Stimulated activated CD8-positive, alpha-beta memory T cell treated with anti-CD3 and anti-CD28 coated beads, Interleukin-4, amount 100 ng/mL, for 1 hour (primary cell): ENCODE results near the gene CDC123.
"Not testable (repeated sequence)": the region's sequence is repeated elsewhere in the genome, so short reads cannot be mapped to it uniquely, and the experiment has no call there.

Experiments
- DNase-seq, 2 donors: peaks; one replicate each; pipeline ENCODE4 v3.0.0-alpha.2; 2020; ENCODE audit warnings: low read depth in 2 of 2, low spot score in 1 of 2

Gene CDC123

GRCh38 chr10:12189426-12189825 lies 6.6 kb upstream of the CDC123 start:
- DNase-seq = no peak

DNA sequence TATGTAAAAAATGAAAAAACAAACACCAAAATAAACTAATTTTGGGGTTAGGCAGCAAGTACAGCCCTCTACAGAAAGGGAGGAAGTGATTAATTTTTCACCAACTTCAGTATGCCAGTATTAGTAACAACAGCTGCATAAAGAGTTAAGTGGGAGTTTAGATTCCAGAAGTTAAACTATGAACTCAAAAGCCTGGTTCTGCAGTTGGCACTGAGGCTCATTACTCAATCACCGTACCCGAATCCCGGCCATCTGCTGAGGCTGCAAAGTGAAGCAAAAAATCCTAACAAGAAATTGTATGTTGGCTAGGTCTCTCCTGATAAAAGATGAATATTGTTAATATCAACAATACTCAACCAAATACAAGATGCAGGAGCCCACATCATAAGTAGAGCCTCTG lies 4.3 kb upstream of the CDC123 start:
- DNase-seq = no peak

GRCh38 chr10:12193193-12193592 lies 2.8 kb upstream of the CDC123 start:
- no peak for DNase-seq

DNA sequence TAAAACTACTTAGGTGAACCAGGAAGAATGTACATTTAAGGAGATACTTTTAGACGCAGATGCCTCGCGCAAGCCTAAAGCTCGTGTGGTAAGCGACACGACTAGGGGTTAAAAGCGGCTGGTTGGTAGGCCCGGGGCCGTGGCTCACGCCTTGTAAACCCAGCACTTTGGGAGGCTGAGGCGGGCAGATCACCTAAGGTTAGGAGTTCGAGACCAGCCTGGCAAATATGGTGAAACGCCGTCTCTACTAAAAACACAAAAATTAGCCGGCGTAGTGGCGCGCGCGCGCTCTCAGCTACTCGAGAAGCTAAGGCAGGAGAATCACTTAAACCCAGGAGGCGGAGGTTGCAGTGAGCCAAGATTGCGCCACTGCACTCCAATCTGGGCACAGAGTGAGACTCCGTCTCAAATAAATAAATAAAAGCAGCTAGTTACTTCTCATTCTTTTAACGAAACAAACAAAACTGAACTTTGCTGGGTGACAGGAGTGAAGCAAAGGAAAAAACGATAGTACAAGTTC lies 1.2 kb upstream of the CDC123 start:
- no peak for DNase-seq

DNA sequence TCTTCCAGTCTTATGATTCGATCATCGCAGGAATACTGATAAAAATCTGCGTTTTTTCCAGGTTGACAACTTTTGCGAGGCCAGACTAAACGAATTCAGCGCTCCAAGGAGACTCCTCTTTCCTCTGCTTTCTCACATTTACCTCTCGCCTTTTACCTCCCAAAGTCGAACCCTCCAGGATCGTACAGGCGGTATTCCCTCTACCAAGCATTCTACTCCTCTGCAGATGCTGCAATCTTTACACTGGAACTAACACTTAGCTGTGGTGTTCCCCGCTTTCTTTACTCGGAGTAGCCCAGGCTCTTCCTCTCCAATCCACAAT lies 746 bp upstream of the CDC123 start:
- DNase-seq = no peak

DNA sequence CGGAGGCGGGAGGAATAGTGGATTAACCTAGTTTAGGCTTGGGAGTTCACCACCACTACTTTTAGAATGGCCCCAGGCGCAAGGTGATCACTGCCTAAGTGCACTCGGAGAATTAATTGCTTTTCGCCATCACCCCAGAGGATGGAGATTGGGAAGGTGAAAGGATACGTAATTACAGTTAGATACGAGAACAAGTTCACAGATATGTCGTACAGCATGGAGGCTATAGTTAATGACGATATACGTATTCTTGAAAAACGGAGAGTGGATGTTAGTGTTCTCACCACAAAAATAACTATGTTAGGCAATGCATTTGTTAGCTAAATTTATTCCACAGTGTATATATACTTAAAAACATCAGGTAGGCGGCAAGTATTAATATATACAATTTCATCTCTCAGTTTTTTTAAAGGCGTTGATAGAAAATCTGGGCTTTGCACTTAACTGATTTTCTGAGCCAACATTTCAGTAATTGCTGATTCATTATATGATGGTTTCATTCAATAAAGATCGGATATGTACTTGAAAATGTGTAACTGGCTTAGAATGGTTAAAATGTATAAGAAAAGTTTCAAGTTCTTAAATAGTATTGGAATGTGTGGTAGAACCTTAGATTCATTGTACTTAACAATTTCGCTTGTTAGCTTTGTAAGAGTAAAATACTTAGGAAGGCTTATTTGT lies 683 bp downstream of the CDC123 start:
- no peak for DNase-seq

DNA sequence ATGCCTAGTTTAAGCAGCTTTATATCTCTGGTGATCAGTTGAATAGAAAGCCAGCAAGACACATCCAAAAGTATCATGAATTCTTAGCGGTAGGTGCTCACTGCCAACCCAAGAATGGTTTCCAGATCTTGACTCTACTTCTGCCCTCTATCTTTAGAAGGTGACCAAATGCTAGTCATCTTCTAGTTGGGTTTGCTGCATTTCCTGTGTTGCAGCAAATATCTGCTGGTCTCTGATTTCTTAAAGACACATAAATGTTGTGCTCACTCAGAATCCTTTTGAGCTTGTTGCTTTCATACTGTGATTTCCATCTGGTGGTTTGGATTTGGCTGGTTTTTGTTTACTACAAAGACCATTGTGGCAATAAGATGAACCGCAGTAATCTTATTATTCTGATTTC lies 2.2 kb downstream of the CDC123 start:
- DNase-seq = no peak

DNA sequence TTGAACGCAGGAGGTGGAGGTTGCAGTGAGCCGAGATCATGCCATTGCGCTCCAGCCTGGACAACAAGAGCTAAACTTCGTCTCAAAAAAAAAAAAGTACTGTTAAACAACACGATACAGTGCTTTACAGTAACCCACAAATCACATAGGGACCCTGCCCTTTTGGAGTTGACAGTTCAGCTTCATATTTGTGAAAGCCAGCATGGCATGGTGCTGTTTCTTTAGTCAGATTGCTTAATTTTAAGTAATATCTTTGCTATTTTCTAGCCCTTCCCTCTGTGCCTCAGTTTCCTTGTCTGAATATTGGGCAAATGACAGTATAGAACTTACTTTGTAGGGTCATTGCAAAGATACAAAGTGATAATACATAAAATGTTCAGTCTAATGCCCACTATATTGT lies 4.9 kb downstream of the CDC123 start:
- no peak for DNase-seq

DNA sequence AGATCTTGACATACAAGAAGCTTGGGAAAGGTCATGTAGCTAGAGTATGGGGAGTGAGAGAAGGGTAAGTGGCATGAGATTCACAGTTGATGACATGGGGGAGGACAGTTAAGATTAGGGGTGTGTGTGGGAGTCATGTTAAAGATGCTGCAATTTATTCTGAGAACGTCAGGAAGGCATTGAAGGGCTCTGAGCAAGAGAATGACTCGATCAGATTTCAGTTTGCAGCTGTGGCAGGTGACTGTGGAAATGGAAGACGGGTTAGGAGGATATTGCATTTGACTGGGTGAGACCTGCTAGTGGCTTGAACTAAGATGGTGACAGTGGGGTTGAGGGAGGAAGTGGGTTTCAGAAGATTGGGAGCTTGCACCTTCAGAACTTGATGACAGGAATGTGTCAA lies 5.6 kb downstream of the CDC123 start:
- no peak for DNase-seq

DNA sequence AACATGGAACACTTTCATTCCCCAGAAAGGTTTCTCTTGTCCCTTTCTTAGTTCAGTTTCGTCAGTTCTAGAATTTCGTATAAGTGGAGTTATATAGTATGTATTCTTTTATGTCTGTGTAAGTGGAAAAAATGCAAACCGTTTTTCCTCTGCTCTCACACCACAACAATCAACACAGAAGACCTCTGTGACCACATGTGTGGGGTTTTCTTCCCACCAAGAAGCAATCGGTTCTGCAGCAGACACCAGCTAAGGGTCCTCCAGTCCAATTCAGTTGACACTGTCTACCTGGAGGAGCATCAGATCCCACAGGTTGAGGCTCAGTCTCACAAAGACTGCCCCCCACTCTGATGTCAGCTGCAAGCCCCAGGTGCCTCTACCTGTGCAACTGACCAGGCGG lies 6.2 kb downstream of the CDC123 start:
- DNase-seq = no peak

DNA sequence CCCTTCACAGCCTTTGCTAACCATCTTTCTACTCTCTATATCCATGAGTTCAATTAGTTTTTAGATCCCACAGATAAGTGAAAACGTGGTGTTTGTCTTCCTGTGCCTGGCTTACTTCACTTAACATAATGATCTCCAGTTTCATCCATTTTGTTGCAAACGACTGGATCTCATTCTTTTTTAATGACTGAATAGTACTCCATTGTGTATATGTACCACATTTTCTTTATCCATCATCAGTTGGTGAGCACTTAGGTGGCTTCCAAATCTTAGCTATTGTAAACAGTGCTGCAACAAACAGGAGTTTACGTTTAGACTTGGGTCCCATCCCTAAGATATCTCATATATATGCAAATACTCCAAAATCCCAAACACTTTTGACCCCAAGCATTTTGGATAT lies 9.1 kb downstream of the CDC123 start:
- no peak for DNase-seq

- no peak for DNase-seq
Measured at GRCh38 chr10:12207114-12207513, 11.1 kb downstream of the CDC123 start.

GRCh38 chr10:12208460-12208859 lies 12.5 kb downstream of the CDC123 start:
- no peak for DNase-seq

DNA sequence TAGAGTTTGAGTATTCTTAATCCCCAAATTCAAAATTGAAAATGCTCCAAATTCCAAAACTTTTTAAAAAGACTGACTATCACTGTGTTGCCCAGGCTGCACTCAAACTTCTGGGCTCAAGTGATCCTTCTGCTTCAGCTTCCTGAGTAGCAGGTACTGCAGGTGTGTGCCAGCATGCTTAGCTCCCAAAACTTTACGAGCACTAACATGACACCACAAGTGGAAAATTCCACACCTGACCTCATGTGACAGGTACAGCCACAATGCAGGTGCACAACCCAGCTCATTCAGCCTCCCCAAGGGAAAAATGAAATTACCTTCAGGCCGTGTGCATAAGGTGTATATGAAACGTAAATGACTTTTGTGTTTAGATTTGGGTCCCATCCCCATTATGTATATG lies 16.5 kb downstream of the CDC123 start:
- no peak for DNase-seq

- no peak for DNase-seq
Measured at GRCh38 chr10:12213621-12214020, 17.6 kb downstream of the CDC123 start.

DNA sequence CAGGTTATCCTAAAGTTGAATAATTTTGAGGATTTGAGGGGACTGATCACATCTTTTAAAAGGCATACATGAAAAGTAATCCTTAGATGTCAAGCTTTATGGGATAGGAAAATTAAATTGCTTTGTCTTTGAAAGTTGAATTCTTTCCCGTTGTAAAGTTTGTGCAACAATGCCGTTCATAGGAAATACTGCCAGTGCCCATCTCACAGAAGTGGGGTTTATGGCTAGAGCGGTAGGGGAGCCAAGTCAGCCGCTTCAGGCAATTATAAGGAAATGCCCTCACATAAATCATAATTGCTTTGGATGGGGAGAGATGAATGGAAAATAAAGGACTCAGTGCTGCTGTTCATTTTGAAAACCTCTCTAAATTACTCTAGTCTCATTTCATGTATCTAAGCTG lies 18.1 kb downstream of the CDC123 start:
- DNase-seq = no peak

DNA sequence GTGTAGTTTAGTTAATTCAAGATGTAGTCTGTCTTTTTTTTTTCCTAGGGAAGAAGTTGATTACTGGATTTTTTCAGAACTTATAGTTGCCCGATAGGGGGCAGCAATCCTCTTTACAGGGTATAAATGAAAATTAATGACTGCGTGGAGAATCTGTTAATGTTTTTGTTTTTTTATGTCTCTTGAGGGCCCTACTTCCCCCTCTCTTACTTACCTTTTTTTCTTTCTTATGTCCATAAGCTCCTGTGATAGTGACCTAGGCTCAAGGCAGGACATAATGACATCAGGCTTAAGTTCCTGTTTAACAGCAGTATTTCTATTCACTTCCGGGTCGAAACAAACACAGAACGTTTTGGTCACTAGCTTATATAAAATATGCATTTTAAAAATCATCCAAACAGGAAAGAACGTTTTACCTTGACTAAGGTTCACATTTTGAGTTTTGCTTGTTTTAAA lies 18.8 kb downstream of the CDC123 start:
- no peak for DNase-seq

DNA sequence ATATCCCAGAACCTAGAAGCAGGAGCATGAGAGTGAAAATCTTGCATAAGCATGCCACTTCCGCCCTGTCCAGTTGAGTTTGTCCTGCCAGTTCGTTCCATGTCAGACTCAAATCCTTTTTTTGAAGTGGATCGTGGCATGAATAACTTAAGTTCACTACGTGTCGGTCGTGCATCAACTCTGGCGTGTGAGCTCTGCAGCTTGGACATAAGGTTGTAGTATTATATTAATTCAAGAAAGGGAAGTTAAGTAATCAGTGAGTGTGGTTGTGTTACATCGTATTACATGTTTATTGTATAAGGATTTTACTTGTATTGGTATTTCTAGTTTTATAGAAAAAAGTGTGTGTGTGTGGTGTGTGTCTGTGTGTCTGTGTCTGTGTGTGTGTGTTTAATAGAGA lies 23.0 kb downstream of the CDC123 start:
- no peak for DNase-seq

- DNase-seq = no peak
Measured at GRCh38 chr10:12221323-12222298, 25.6 kb downstream of the CDC123 start.

DNA sequence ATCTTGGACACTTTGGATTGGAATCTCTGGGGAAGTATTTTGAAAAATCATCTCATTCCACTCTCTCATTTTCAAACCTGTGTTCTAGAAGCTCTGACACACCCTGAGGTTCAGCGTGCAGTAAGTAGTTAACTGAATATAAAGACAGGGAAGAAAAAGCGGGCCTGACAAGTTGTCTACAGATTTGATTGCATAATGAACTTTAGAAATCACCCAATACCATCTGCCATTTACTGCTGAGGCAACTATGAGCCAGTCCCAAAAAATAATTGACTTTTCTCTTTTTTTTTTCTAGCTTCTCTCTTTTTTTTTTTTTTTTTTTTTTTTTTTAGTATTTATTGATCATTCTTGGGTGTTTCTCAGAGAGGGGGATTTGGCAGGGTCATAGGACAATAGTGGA lies 29.5 kb downstream of the CDC123 start:
- DNase-seq = no peak

GRCh38 chr10:12226438-12226837 lies 30.4 kb downstream of the CDC123 start:
- DNase-seq = not testable (repeated sequence)

- no peak for DNase-seq
Measured at GRCh38 chr10:12228851-12229250, 32.9 kb downstream of the CDC123 start.
